ENCODE measurements around the gene RGP1.
A peak's percentile ranks its signal among the peaks of the same experiment; 100 is the strongest.

The RGP1 gene, protein sequence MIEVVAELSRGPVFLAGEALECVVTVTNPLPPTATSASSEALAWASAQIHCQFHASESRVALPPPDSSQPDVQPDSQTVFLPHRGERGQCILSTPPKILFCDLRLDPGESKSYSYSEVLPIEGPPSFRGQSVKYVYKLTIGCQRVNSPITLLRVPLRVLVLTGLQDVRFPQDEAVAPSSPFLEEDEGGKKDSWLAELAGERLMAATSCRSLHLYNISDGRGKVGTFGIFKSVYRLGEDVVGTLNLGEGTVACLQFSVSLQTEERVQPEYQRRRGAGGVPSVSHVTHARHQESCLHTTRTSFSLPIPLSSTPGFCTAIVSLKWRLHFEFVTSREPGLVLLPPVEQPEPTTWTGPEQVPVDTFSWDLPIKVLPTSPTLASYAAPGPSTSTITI

DNA sequence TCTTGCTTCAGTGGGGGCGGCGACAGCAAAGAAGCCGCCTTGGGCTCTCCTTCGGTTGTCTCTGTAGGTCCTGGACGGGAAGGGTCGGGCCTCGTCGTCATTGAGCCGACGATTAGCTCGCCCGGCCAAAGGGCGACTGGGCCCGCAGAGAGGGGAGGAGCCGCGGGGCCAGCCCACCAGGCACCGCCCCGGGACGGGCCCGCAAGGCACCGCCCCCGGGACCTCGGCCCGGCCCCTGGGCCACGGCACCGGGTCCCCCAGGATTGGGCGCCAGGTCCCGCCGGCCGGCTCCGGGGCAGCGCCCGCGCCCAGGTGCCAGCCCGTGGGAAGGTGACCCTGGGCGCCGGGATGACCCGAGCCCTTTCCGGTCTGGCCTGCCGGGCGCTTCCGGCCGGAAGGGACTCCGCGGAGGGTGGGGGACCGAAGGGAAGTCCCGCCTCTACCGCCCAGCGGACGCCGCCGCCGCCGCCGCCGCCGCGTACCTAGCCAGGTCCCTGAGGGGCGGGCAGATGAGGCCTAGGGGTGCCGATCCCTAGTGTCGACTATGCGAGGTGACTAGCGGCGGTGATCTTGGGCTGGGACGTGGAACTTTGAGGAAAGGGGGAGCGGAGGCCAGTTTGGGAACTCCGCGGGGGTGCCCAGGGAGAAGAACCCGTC, at the start of gene RGP1, which contains the start of gene GBA2:
Gene RGP1 (plus strand): TSS at position 430 of the 657 bp plus-strand sequence. CDS start 469 bp downstream, outside the sequence.
Gene GBA2 (minus strand): TSS at position 371 of the 657 bp plus-strand sequence. CDS start 524 bp downstream, outside the sequence.
- DNase-seq (ENCODE audit: low spot score): peak; percentile 82

GRCh38 chr9:35700031-35700430, 49.1 kb upstream of the RGP1 start:
- DNase-seq (ENCODE audit: low spot score): no peak

DNA sequence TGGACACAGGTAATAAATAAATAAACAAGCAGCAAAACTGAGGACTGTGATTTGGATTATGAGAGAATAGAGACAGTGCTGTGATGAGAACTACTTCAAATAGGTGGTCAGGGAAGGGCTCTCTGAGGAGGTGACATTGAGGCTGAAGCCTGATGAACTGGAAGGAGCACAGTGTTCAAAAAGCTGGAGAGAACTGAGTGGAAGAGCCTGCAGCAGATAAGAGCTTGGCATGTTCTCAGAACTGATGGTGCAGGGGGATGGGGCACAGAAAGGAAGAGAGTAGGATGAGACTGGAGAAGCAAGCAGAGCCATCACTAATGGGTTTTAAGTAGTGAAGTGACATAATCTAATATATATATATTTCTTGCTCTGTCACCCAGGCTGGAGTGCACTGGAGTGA, 48.1 kb upstream of the RGP1 start:
- DNase-seq (ENCODE audit: low spot score): no peak

DNA sequence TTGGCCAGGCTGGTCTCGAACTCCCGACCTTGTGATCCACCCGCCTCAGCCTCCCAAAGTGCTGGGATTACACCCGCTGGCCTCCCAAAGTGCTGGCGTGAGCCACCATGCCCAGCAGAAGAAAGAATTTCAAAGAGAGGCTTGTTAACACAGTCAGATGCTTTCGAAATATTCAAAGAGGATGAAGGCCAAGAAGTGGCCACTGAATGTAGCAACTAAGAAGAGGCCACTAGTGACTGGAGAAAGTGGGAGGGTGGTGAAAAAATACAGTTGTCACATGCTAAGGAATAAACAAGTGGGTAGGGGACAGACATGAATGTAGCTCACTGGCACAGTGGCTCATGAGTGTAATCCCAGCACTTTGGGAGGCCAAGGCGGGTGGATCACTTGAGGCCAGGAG, 46.4 kb upstream of the RGP1 start:
- DNase-seq (ENCODE audit: low spot score): no peak

GRCh38 chr9:35703906-35704672, 45.0 kb upstream of the RGP1 start:
- DNase-seq (ENCODE audit: low spot score): no peak

DNA sequence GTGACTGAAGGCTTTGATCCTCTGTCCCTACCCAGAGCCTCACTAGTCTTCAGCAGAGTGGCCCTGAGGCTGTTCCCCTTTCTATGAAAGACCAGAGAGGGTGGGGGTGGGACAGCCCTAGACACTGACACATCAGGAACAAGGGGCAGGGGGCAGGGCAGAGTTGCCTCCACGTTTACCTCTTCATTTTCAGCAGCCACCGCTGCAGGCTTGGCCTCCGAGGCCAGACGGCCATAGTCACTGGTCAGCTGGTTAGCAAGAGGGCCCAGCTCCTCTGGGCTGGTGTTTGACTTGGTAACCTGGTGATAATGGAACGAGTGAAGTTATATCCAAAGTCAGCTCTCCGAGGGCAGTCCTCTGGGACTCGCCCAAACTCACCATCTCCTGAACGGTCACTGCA, 43.7 kb upstream of the RGP1 start:
- DNase-seq (ENCODE audit: low spot score): no peak

DNA sequence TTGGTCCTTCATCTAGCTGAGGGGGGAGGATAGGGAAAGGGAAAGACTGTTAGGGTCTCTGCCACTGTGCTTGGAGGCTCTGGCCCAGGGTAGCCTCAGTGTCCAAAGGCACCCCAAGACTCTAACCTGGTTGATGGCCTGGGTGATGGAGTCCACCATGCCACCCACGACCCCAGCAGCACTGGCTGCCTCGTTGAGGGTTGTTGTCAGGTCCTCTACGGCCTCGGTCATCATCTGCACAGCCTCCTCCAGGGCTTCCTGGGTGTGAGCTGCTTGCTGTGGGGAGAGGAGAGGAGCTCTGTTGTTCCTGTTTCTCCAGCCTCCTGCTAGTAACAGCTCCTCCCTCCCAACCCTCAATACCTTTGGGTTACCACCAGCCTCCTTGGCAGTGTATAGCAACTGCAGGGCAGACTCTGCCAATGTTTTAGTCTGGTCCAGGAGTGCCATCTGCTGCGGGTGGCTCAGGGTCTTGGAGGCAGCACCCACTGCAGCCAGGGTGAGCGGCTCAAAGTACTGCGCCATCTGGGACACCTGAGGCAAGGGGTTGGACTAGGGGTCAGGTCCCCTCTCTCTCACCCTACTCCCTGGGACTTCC, 43.2 kb upstream of the RGP1 start:
- DNase-seq (ENCODE audit: low spot score): no peak

- DNase-seq (ENCODE audit: low spot score): no peak
These were observed 42.1 kb upstream of the RGP1 start for GRCh38 chr9:35706951-35707350.

DNA sequence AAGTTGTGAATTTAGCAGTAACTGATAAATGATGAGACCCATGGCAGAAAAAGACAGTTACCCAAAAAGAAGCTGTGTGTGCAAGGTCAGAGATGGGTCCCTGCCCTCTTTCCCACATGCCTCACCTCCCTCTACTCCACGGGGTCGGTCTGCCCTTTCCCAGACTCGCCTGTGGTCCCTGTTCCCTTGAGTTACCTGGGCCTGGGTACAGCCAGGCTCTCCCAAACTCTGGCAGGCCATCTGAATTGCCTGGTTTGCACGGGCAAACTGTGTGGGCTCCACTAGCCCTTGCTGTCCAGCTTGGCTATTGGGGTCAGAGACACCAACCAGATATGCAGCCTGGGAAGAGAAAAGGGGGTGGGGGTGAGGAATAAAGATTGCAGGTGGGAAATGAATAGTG, 40.9 kb upstream of the RGP1 start:
- no peak for DNase-seq (ENCODE audit: low spot score)

DNA sequence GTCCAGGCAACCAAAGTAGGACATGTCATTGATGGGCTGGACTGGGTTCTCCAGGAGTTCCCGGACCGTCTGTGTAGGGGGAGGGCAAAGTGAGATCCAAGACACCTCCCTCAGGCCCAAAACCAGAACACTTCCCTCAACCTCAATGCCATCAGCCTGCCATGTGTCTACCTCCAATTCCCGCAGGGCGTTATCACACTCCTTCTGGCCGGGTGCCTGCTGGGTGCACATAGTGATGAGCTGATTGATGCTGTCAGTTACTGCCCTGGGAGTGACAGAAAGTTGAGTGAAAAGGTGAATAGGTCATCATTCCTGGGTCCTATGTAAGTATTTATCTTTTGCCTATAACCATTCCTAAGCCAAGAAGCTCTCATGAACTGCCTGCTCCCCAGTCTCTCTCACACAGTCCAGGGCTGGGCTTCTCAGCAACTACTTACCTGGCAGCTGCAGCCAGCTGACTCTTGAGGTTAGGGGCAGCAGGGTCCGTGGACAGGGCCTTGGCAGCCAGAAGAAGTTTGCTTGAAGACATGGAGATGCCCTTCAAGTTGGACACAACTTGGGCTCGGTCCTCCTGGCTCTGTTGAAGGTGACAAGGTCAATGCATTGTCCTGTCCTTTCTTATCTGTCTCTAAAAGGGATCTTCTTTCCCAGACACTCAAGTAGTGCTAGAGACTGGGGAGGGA, 38.1 kb upstream of the RGP1 start:
- no peak for DNase-seq (ENCODE audit: low spot score)

DNA sequence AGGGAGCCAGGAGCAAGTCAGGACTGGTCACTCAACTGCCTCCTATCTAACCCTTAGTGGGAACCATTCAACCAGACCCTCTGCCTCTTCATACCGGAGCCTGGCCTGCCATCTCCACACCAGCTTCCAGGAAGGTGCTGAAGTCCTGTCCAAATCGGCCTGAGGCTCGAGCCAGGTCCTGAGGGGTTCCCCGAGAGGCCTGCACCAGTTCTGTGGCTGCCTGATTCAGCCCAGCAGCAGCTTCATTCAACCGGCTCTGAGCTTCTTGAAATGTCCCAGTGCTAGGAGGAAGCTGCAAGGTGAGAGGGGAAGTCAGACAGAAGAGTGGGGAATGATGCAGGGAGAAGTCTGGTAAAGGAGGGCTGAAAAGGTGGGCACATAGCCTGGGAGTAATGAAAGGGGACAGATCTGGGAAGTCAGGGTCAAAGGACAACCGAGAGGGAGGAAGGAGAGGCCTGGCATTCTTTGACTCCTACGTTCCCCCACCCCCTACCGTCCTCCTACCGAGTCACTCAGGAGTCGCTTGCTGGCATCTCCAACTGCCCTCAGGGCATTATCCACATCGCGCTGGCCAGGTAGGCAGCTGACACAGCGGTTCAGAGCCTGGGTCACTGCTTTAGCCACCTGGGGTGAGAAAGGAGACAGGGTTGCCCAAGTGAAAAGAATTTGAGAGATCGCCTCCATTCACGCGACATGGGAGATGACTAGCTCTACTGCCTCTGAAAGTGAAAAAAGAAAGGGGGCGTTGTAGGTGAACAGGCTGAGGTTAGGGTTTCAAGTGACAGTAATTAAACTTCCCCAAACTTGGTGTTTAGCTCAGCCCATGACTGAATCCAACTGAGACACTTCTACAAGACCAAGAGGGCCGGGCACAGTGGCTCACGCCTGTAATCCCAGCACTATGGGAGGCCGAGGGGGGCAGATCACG, 37.3 kb upstream of the RGP1 start:
- DNase-seq (ENCODE audit: low spot score): no peak

DNA sequence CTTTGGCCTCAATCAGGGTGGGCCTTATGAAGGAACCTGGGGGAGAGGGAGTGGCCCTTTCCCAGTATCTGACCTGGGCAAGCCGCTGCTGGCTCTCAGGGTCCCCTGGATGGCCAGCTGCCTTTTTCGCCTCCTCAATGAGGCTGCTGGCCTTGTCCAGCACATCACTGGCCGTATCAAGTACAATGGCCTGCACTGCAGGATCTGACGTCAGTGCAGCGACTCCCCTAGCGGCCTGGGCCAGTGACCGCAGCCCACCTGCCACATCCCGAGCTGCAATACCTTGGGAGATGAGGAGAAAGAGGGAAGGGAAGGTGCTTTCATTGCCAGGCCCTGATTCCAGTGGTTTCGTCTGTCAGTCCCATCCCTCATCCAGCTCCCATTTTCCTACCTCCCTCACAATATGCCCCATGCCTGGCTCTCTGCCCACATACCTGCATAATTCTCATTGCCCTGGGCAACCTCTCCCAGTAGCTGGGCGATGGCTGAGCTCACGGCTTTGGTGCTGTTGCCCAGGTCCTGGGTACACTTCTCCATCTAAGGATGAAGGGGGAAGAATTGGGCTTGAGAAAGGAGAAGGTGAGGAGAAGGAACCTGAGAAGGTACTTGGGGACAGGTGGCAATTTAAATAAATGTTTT, 36.2 kb upstream of the RGP1 start:
- no peak for DNase-seq (ENCODE audit: low spot score)

DNA sequence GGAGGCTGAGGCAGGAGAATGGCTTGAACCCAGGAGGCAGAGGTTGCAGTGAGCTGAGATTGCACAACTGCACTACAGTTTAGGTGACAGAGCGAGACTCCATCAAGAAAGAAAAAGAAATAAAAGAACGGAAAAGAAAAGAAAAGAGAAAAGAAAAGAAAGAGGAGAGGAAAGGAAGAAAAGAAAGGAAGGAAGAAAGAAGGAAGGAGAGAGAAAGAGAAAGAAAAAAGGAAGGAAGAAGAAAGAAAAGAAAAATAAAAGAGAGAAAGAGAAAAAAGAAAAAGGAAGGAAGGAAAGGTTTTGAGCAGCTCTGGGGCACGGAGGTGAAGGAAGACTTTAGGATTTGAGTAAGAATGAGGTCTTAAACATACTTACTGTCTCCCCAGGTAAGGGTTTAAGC, 35.5 kb upstream of the RGP1 start:
- no peak for DNase-seq (ENCODE audit: low spot score)

DNA sequence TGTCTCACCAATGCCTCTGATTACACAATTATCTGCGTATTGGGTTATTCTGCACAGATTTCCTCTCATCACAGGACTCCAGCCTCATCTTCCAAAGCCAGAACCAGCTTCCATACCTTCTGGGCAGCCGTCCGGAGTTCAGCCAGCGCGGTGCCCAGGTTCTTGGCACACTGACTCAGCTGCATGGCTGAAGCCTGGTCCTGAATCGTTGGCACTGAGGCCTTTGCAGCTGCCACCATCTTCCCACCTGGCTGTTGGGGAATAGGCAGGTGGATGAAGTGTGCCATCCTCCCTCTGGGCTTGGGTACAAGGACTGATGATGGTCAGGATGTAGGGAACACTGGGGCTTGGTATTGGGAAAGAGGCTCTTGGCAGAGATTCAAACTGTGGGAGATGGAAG, 35.0 kb upstream of the RGP1 start:
- DNase-seq (ENCODE audit: low spot score): no peak

GRCh38 chr9:35714579-35715252, 34.4 kb upstream of the RGP1 start:
- DNase-seq (ENCODE audit: low spot score): no peak

DNA sequence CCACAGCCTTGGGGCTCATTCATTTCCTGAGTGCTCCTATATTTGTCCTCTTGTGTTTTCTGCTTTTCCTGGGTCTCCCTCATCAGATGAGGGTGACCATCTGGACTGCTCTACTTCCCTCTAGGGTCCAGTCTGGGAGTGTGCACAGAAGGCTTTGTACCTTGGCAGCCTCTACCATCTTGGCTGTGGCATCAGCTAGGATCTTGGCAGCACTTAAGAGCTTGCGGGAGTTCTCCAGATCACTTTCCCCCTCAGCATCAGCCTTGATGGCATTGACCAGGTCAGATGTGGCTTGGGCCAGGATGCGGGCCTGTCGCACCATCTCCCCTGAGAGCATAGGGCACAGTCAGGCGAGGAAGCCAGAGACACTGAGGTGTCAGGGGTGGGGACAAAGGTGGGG, 32.9 kb upstream of the RGP1 start:
- no peak for DNase-seq (ENCODE audit: low spot score)

- DNase-seq (ENCODE audit: low spot score): no peak
These were observed 31.8 kb upstream of the RGP1 start for GRCh38 chr9:35717132-35717870.

GRCh38 chr9:35718721-35719511, 30.2 kb upstream of the RGP1 start:
- no peak for DNase-seq (ENCODE audit: low spot score)
